ENCODE measurements around the gene IER5. TPM values are rescaled to one million over a fixed set of nuclear protein-coding genes. Genes with fewer than 3 reads are reported as not detected.

IER5 gene
- total RNA-seq, 1 experiment from 2014 or later = 9.4 TPM

GRCh38 chr1:181136738-181137122 lies 48.2 kb downstream of the IER5 start:
- no peak overlapping the region for H3K4me3 Mint-ChIP-seq (ENCODE audit: unreplicated experiment)
- intact Hi-C loops (cut with micrococcal nuclease; ENCODE audit: unreplicated experiment) = no loop called here
- H3K27me3 Mint-ChIP-seq (ENCODE audit: insufficient read depth, unreplicated experiment) = no peaks in the 10 kb centered on the region
- peaks cover 32% of the 10 kb centered on the region for H3K4me1 Mint-ChIP-seq (ENCODE audit: low read depth, unreplicated experiment)
- Histone ChIP-seq H3K4me3 (ENCODE audit: low read depth, low read length) (no peak overlapping the region), H3K4me1 (peaks cover 25% of the 10 kb centered on the region), H3K36me3 (ENCODE audit: control insufficient read depth, insufficient read depth, low read length) (no peaks in the 10 kb centered on the region), H3K27me3 (replicated peaks; ENCODE audit: control insufficient read depth, insufficient read depth, low read length) (no peaks in the 10 kb centered on the region), H3K9me3 (no peaks in the 10 kb centered on the region)
- no peaks in the 10 kb centered on the region for H3K9me3 Mint-ChIP-seq (ENCODE audit: unreplicated experiment)
- no TSS peak for BruUV-seq (replicated peaks)
- DNase-seq = no peak
- H3K27ac Mint-ChIP-seq (ENCODE audit: unreplicated experiment) = peak overlapping the region; percentile 3
- H3K36me3 Mint-ChIP-seq (ENCODE audit: insufficient read depth, unreplicated experiment) = no peaks in the 10 kb centered on the region
- CTCF ChIA-PET = interaction anchor here (1.3 kb wide), 1 partner anchor 10 kb away, joined by 3 read pairs; no protein-coding TSS in a partner anchor
- TF ChIP-seq CTCF (IDR thresholded peaks at IDR 0.05; ENCODE audit: insufficient read depth in 1 of 2, low read depth in 1 of 2, low read length in 1 of 2, severe bottlenecking in 1 of 2, unreplicated experiment in 1 of 2) = no peak
- POLR2A ChIA-PET = no interaction called here

GRCh38 chr1:181137217-181137743 lies 48.8 kb downstream of the IER5 start:
- Histone ChIP-seq H3K9me3 (no peaks in the 10 kb centered on the region), H3K36me3 (ENCODE audit: control insufficient read depth, insufficient read depth, low read length) (no peaks in the 10 kb centered on the region), H3K4me1 (peaks cover 25% of the 10 kb centered on the region), H3K27me3 (replicated peaks; ENCODE audit: control insufficient read depth, insufficient read depth, low read length) (no peaks in the 10 kb centered on the region), H3K4me3 (ENCODE audit: low read depth, low read length) (no peak overlapping the region)
- no peaks in the 10 kb centered on the region for H3K9me3 Mint-ChIP-seq (ENCODE audit: unreplicated experiment)
- intact Hi-C loops (cut with micrococcal nuclease; ENCODE audit: unreplicated experiment) = no loop called here
- H3K4me3 Mint-ChIP-seq (ENCODE audit: unreplicated experiment) = no peak overlapping the region
- no peak for TF ChIP-seq CTCF (IDR thresholded peaks at IDR 0.05; ENCODE audit: insufficient read depth in 1 of 2, low read depth in 1 of 2, low read length in 1 of 2, severe bottlenecking in 1 of 2, unreplicated experiment in 1 of 2)
- no peaks in the 10 kb centered on the region for H3K27me3 Mint-ChIP-seq (ENCODE audit: insufficient read depth, unreplicated experiment)
- H3K4me1 Mint-ChIP-seq (ENCODE audit: low read depth, unreplicated experiment) = peaks cover 33% of the 10 kb centered on the region
- H3K36me3 Mint-ChIP-seq (ENCODE audit: insufficient read depth, unreplicated experiment) = no peaks in the 10 kb centered on the region
- ChIA-PET POLR2A (no interaction called here), CTCF (no interaction called here)
- DNase-seq = no peak
- no peak overlapping the region for H3K27ac Mint-ChIP-seq (ENCODE audit: unreplicated experiment)
- BruUV-seq (replicated peaks) = no TSS peak

GRCh38 chr1:181139631-181140061 lies 51.1 kb downstream of the IER5 start:
- Mint-ChIP-seq H3K9me3 (ENCODE audit: unreplicated experiment) (no peaks in the 10 kb centered on the region), H3K27me3 (ENCODE audit: insufficient read depth, unreplicated experiment) (peaks cover 3% of the 10 kb centered on the region), H3K4me3 (ENCODE audit: unreplicated experiment) (no peak overlapping the region), H3K36me3 (ENCODE audit: insufficient read depth, unreplicated experiment) (no peaks in the 10 kb centered on the region), H3K4me1 (ENCODE audit: low read depth, unreplicated experiment) (peaks cover 32% of the 10 kb centered on the region), H3K27ac (ENCODE audit: unreplicated experiment) (no peak overlapping the region)
- no peak for DNase-seq
- POLR2A ChIA-PET = no interaction called here
- peaks cover 14% of the 10 kb centered on the region; the same call in 1 of the 2 replicates for H3K4me1 ChIP-seq
- intact Hi-C loops (cut with micrococcal nuclease; ENCODE audit: unreplicated experiment) = loop anchor here (10.0 kb wide), 1 partner anchor 625 kb away; no protein-coding TSS in a partner anchor
- no peaks in the 10 kb centered on the region for H3K27me3 ChIP-seq (replicated peaks; ENCODE audit: control insufficient read depth, insufficient read depth, low read length)
- no TSS peak for BruUV-seq (replicated peaks)
- TF ChIP-seq CTCF (IDR thresholded peaks at IDR 0.05; ENCODE audit: insufficient read depth in 1 of 2, low read depth in 1 of 2, low read length in 1 of 2, severe bottlenecking in 1 of 2, unreplicated experiment in 1 of 2) = no peak
- no peaks in the 10 kb centered on the region for H3K36me3 ChIP-seq (ENCODE audit: control insufficient read depth, insufficient read depth, low read length)
- CTCF ChIA-PET = interaction anchor here (1.2 kb wide), 1 partner anchor 49 kb away, joined by 3 read pairs; no protein-coding TSS in a partner anchor
- H3K9me3 ChIP-seq = no peaks in the 10 kb centered on the region
- no peak overlapping the region for H3K4me3 ChIP-seq (ENCODE audit: low read depth, low read length)

Data from Caco-2 (cell line).